Endometrial microvascular endothelial cells (primary cell): ENCODE results near the gene RETN. TPM values are rescaled to one million over a fixed set of nuclear protein-coding genes. Genes with fewer than 3 reads are reported as not detected.

Experiments used
- in situ Hi-C: cut with HindIII; loops from 2 replicates; pipeline ENCODE4 v1.10.0; 2017; ENCODE audit warnings: low sequenced_read_pairs, low pct_unique_long_range_greater_than_20kb; ENCODE audit errors: inconsistent ontology term
- total RNA-seq: library from RNA; depleted of rRNA; stranded (reverse); fragments of >200 nt; gene quantifications from one replicate; pipeline ENCODE4 v1.2.3, GENCODE V29; 2015; ENCODE audit errors: inconsistent ontology term

The RETN gene, protein sequence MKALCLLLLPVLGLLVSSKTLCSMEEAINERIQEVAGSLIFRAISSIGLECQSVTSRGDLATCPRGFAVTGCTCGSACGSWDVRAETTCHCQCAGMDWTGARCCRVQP
- total RNA-seq = not detected

DNA sequence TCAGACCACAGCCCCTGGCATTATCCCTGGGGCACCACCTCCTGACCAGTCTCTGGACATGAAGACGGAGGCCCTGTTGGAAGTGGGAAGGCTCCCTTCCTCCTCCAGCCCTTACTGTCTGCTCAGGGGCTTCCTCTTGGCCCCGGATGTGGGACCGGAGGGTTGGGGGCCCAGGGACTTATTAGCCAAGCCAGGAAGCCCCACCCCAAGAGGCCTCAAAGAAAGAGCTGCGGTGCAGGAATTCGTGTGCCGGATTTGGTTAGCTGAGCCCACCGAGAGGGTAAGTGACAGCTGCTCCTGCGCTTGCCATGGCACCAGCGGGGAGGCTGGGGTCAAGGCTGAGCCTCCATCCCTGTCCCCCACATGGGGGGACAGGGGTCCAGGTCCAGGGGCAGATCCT lies at the start of gene RETN:
Gene RETN, plus strand, starts transcription at position 208 of the 400 bp plus-strand sequence. CDS start 278 bp downstream, outside the sequence.
- in situ Hi-C loops = no loop called here

DNA sequence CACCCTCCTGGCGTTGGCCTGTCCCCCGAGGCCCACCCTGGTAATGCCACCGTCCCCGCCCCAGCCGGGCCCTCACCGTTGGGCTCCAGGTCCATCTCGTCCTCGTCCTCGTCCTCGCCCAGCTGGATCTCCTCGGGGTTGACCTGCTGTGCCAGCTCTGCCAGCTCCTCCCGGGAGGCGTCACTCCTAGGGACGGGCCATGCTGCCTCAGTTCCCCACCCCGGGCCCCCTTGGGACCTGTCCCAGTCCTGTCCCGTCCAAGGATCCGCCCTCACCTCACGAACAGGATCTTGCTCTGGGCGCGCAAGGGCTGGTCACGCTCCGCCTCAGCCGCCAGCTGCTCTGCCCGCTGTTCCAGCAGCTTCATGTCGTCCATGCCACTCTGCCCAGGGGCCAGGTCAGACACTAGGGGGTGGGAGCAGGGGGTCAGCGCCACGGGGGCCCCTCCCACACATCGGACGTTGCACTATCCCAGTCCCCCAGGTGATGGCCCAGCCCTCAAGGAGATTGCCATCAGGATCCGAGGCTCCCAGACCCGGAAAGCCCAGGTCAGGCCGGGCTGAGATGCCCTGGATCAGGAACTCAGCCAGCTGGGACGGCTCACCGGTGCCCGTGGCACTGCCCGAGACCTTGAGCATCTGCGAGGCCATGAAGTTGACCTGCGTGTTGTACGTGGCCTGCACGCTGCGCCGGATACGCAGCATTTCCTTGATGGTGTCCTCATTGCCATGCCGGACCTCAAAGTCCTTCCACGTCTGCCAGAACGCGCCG lies 49.0 kb upstream of the RETN start:
- in situ Hi-C loops = no loop called here

DNA sequence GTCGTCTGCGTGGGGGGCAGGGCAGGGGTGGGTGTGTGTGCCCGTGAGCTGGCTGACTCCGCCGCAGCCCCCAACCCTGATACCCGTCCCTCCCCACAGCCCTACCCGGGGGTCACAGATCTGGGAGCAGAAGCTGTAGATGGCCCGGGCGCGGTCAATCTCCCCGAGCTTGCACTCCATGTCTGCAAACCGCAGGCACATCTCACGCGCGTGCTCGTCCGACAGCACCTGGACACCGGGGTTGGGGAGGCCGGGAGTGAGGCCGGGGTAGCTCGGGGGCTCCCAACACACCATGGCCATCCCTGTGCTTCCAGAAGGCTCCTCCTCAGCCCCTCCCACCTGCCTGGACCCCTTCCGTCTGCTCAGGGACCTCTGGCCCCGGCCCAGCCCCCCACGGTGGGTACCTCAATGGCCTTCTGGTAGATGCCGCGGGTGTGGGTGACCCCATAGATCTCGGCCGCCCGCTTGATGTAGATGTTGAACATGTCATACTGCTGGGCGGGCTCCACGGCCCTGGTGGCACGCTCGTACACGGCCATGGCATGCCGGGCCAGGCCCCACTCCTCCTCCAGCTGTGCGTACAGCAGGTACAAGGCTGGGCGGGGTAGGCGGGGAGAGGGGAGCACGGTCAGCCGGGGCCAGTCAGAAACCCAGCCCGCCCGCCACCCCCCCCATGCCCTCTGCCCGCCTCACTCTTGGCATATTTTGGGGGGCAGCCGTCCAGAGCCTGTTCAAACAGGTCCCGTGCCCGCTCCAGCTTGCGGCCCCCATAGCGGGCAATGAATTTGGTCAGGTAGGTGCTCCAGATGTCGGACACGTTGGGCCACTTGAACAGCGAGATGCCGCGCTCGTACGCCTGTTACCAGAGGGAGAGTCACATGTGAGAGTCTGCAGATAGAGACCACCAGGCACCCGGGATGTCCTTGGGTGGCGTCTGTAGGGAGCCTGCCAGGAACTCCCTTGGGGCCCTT lies 48.1 kb upstream of the RETN start:
- in situ Hi-C loops = no loop called here

DNA sequence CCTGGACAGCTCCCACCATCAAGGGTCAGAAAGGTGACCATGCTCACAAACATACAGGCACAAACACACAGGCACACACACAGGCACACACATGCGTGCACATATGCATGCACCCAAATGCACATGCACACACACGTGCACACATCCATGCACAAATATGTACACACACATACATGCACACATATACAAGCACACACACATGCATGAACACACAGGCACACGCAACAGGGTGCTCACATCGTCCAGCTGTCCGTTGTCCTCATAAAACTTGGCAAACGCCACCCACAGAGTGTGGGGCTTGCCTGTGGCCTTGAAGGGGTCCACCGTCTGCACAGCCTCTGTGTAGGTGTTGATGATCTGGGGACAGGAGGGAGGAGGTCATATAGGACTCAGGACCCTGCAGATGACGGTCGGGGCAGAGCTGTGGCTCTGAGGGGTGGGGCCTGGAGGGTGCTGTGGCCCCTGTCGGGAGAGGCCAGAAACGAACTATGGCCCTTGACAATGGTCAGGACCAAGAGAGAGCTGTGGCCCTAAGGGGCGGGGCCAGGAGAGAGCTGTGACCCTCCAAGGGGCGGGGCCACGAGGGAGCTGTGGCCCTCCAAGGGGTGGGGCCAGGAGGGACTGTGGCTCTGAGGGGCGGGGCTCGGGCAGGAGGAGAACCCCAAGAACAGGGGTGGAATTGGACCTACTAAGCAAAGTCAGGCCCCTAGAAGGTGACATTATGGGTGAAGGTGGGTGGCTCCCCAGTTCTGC lies 45.7 kb upstream of the RETN start:
- in situ Hi-C loops = no loop called here

DNA sequence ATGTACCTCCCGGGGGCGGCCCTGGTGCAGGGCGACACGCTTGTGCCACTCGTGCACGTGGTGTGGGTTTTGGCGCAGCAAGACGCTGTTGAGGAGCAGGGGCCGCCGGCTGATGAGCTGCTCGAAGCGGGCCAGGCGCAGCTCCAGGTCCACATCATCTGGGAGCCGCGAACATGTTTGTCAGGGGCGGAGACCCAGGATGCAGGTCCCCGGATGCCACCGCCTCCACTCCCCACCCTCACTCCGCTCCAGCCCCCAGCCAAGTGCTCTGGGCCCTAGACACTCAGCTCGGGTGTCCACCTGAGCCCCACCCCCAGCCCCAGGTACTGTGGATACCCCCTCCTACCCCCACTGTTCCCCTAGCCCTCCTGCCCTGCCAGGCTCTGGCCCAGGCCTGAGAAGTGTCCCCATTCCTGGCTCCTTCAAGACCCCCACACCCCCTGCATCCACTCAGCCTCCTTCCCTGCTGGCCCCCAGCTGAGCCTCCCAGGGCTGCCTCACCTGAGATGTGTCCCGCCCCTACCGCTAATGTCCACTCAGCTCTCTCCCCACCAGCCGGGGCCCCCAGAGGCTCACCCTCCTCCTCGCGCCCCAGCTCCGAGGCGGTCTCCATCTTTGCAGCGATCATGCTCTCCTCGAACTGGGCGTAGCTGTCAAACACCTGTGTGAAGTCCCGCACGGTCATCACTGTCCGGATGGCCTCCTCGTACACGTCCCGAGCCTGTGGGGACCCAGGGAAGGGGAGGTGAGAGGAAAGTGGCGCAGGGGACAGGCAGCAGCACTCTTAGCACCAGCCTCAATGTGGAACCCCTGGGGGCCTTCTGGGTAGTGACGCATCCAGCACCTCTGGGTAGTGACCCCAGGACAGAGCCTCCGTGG lies 44.9 kb upstream of the RETN start:
- in situ Hi-C loops = no loop called here

DNA sequence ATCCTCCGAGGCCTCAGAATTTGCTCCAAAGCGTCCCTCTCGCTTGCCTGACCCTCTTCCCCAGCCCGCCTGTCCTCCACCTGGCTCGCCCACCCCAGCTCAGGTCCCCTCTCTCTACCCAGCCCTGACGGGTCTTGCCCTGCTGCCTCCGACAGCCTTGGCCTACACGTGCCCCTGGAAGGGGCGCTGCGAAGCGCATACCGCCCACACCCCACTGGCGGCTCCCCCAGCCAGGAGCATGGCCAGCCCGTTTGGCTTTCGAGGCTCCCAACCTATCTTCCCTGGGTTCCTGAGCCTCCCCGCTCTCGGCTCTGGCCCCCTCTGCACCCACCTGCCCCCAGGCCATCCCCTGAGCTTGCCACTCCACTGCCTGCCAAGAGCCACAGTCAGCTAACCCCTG lies 44.0 kb upstream of the RETN start:
- in situ Hi-C loops = no loop called here

DNA sequence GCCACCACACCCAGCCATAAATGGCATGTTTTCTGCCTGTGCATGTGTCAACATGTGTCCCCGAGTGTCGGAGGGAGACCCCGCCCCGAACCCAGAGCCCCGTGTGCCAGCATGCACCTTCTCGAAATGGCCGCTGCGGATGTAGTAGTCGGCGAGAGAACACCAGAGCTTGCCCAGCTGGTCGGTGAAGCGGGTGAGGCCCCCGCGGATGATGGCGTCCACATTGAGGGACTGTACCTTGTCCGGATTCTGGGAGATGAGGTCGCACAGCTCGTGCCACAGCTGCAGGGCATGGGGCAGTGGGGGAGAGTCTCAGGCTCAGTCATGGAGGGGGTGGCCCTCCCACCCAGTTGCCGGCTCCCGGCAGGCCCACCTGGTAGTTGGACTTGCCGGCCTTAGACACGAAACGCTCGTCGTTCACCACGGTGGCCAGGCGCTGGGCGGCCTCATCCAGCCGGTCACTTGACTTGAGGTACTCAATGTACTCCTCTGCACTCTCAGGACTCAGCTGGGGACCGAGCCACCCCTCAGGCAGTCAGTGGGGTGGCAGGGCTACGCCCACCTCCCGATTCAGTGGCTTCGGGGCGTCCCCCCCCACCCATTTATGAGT lies 43.0 kb upstream of the RETN start:
- in situ Hi-C loops = no loop called here

DNA sequence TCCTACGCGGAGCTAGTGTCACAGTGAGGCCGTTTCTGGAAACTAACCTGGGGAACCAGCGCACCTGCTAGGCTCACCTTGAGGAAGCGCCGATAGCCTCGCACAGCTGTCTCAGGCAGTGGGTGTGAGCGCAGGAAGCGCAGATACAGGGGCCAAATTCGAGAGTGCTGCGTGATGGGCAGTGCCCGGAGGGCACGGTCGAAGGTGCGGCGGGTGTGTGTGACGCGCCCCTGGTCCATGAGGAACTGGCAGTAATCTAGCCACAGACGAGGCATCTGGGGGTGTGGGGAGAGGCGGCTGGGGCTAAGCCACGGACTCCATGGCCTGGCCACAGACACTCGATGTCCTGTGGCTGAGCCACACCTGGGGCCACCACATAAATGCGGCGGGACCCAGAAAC lies 41.7 kb upstream of the RETN start:
- in situ Hi-C loops = no loop called here

DNA sequence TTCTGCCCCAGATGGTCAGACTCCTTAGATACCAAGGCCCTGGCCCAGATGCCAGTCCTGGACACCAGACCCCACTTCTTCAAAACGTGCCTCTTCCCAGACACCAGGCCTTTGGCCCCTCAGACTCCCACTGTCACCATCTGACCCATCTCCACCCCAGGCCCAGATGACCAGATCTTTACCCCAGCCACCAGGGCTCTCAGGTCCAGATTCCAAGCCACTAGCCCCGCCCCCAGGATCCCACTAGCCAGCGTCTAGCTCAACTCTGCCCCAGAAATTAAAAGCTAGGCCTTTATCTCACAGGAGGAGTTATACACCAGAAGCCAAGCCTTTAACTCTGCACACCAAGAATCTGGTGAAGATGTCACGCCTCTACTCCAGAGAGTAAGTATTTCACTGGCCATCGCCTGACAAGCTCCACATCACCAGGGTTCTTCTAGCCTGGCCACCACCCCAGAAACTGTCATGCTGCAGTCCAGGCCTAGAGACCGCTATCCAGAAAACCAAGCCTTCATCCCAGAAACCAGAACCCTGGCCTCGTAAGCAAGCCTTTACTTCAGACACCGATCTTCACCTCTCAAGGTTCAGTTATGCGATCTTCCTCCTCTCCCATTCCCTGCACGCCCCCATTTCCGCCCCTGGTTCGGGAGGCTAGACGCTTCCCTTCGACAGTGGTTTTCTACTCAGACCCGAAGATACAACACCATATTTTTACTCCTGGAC lies 40.1 kb upstream of the RETN start:
- in situ Hi-C loops = no loop called here

DNA sequence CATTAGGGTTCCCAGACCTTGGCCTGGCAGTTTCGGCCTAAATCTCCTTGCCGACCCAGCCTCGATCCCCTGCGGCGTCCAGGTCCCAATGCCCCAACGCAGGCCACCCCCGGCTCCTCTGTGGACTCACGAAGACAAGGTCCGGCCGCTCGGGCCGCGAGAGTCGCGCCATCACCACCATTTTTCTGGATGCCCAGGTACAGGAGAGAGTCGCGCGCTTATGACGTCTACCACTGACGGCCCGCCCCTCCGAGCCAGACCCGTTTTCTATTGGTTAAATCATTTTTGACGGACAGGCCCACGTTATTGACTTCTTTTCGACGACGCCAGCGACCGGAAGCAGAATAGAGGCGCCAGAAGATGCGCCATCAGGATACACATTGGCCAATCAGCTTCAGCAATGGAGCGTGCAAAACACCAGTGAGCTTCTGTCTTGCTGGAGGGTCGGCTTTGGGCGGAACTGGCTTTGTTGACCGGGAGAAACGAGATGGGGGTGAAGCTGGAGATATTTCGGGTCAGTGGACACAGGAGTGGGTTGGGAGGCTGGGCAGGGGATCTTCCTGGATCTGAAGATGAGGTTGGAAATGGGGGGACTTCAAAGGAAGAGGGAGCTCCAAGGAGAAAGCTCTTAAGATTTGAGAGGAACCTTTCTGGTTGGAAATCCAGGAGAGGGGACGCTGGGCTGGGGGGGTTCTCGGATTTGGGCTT lies 39.3 kb upstream of the RETN start, which contains the start of the genes PET100 and XAB2:
Gene PET100, plus strand, starts transcription at position 447 of the 708 bp plus-strand sequence. Its CDS starts 41 bp downstream, at position 488.
Gene XAB2, minus strand, starts transcription at position 199 of the 708 bp plus-strand sequence. Its CDS starts 18 bp downstream, at position 181.
- in situ Hi-C loops = no loop called here

DNA sequence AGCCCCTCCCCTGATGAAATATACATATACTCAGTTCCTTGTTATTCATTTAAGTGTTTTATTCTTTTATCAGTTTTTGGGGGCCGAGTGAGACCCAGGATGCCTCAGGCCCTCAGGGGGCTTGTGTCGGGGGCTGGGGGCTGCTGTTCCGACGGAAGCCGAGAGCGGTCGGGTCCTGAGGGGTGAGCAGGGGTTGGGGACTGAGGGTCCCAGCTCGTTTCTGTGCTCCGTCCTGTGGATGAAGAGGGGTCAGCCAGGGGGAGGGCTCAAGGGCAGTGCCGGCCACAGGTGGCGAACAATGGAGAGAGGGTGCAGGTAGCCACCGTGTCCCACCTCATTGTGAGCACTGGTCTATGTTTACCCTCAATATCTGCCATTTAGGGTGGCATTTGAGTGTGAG lies 37.3 kb upstream of the RETN start:
- in situ Hi-C loops = no loop called here

DNA sequence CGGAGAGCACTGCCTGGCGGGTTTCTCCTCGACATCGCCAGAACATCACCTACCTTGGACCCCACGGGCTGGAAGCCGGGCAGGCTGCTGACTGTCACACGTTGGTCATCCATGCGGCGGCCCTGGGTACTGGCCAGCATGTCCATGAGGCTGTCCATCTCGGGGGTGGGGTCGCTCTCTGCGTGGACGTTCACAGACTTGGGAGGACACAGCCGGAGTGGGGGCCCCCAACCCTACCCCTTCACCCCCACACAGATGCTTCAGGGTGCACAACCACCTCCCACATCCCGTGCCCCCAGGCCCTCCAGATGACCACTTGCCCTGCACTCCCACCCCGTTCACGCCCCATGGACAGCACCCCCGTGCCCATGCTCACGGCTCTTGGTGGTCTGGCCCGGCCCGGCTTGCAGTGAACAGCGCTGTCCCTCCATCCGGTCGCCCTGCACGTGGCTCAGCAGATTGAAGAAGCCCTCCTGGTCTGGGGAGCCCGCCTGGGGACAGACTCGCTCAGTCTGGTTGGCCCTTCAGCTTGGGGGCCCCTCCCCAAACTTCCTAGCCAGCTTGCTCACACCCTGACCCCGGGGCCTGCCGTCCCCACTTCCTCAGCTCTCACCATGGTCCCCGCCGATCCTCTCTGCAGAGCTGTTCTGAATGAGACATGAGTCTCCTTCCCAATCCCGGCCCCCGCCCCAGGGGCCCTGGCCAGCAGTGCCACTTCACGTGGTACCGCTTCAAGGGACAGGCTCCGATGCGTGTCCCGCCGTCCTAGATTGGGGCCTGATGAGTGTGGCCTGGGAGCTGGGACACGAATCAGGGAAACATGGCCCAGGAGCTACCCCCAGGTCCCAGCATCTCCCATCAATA lies 36.3 kb upstream of the RETN start:
- in situ Hi-C loops = no loop called here

DNA sequence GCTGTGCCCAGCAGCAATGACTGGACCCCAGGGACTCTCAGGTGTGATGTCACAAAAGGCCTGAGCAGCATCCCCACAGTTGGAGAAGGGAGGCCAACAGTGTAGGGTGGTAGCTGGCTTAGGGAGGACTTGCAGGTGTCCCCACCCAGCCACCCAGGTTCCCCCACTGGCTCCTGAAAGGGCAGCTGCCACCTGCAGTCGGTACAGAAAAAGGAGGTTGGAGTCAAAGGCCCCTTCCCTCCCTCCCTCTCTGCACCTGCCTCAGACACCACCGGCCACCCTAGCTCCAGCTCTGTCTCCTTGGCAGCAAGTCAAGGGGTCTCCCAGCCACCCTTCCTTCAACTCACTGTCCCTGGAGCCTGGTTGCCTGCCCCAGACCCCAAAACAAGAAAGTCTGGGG lies 35.2 kb upstream of the RETN start, which contains the start of gene PCP2:
Gene PCP2, minus strand, starts transcription at position 22 of the 400 bp plus-strand sequence. CDS start 262 bp downstream, outside the sequence.
- in situ Hi-C loops = no loop called here

DNA sequence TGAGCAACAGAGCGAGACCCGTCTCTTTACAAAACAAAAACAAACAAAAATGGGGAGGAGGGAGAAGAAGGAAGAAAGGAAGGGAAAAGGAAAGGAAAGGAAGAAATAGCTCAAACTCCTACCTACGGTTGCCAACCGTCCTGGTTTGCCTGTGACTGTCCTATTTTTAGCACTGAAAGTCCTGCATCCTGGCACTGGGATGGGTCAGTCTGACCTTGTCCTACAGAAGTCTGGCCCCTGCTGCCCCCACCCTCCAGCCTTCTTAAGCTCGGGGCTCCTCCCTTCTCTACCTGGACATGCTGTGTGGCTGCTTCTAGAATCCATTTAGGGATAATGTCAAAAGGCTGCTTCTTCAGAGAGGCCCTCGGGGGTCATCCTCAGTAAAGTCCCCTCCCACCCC lies 33.2 kb upstream of the RETN start:
- in situ Hi-C loops = no loop called here

DNA sequence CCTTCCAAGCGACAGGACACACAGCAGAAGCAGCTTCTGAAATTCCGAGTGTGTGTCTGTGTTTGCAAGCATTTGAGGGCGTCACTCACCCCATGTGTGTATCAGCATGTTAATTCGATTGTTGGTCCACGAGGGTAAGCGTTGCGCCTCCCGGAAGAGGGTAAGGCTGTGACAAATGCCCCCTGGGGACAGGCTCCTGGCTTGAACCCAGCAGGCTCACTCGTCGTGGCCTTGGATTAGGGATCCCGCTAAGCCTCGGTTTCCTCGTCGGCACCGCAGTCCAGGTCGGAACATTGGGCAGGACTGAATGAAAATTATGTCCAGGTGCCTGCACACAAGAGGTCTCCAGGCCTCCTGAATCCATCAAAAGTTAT lies 32.5 kb upstream of the RETN start:
- in situ Hi-C loops = no loop called here
